Endothelial cell (in vitro differentiated cells): ENCODE data around the gene BLID. TPM values are rescaled to one million over a fixed set of nuclear protein-coding genes. Genes with fewer than 3 reads are reported as not detected.

ENCODE experiments used
- DNase-seq: peaks from one replicate; pipeline ENCODE4 v3.0.0; 2021; ENCODE audit warnings: low spot score
- H3K27ac Mint-ChIP-seq: one replicate; pipeline ENCODE4 v1.8.0; 2021; ENCODE audit warnings: mixed read lengths, inconsistent platforms; ENCODE audit not compliant: unreplicated experiment
- H3K27me3 Mint-ChIP-seq: one replicate; pipeline ENCODE4 v1.8.0; 2021; ENCODE audit warnings: mild to moderate bottlenecking, moderate library complexity, mixed read lengths, inconsistent platforms; ENCODE audit not compliant: unreplicated experiment
- H3K36me3 Mint-ChIP-seq: one replicate; pipeline ENCODE4 v1.8.0; 2021; ENCODE audit warnings: mild to moderate bottlenecking, low read depth, mixed read lengths, inconsistent platforms; ENCODE audit not compliant: unreplicated experiment
- H3K4me1 Mint-ChIP-seq: one replicate; pipeline ENCODE4 v1.8.0; 2021; ENCODE audit warnings: mild to moderate bottlenecking, mixed read lengths, inconsistent platforms; ENCODE audit not compliant: unreplicated experiment
- H3K4me3 Mint-ChIP-seq: one replicate; pipeline ENCODE4 v1.8.0; 2021; ENCODE audit warnings: mild to moderate bottlenecking, mixed read lengths, inconsistent platforms; ENCODE audit not compliant: unreplicated experiment
- H3K9me3 Mint-ChIP-seq: one replicate; pipeline ENCODE4 v1.8.0; 2021; ENCODE audit warnings: mixed read lengths, inconsistent platforms; ENCODE audit not compliant: unreplicated experiment
- CTCF ChIP-seq: fragments of 200-600 bp; sonication (generic); IDR thresholded peaks from one replicate; pipeline ENCODE4 v1.5.0; 2021; ENCODE audit warnings: antibody characterized with exemption; ENCODE audit not compliant: unreplicated experiment
- total RNA-seq: library from RNA; stranded (reverse); fragmentation: NEBNext Ultra II Directional; extraction: Animal tissue kit (Norgen Biotek cat#: 25700); gene quantifications from one replicate; pipeline ENCODE4 v1.2.1, GENCODE V29; 2021; ENCODE audit not compliant: unreplicated experiment

Gene BLID
- total RNA-seq, 1 donor from 2014 or later, result not detected

GRCh38 chr11:122102426-122102825 lies 13.6 kb downstream of the BLID start:
- Mint-ChIP-seq H3K27me3 (no peaks in the 10 kb centered on the region), H3K4me3 (no peak overlapping the region), H3K9me3 (no peaks in the 10 kb centered on the region), H3K36me3 (no peaks in the 10 kb centered on the region), H3K27ac (no peak overlapping the region), H3K4me1 (peaks cover 15% of the 10 kb centered on the region)
- no peak for DNase-seq
- no peak for TF ChIP-seq CTCF

- Mint-ChIP-seq H3K27ac (no peak overlapping the region), H3K4me3 (no peak overlapping the region), H3K4me1 (peaks cover 18% of the 10 kb centered on the region), H3K9me3 (no peaks in the 10 kb centered on the region), H3K27me3 (no peaks in the 10 kb centered on the region), H3K36me3 (no peaks in the 10 kb centered on the region)
- peak; percentile 61 for DNase-seq
- peak; percentile 18 for TF ChIP-seq CTCF
These were observed 14.3 kb downstream of the BLID start for GRCh38 chr11:122101625-122102291.

GRCh38 chr11:122100756-122101080 lies 15.3 kb downstream of the BLID start:
- DNase-seq, result peak; percentile 11
- Mint-ChIP-seq H3K27ac (peak overlapping the region; percentile 66), H3K4me3 (no peak overlapping the region), H3K27me3 (peaks cover 1% of the 10 kb centered on the region), H3K36me3 (no peaks in the 10 kb centered on the region), H3K9me3 (no peaks in the 10 kb centered on the region), H3K4me1 (peaks cover 21% of the 10 kb centered on the region)
- TF ChIP-seq CTCF, result no peak

GRCh38 chr11:122100037-122100755 lies 15.8 kb downstream of the BLID start:
- Mint-ChIP-seq H3K27me3 (peaks cover 1% of the 10 kb centered on the region), H3K9me3 (no peaks in the 10 kb centered on the region), H3K36me3 (no peaks in the 10 kb centered on the region), H3K4me3 (no peak overlapping the region), H3K4me1 (peaks cover 21% of the 10 kb centered on the region), H3K27ac (peak overlapping the region; percentile 66)
- DNase-seq, result peak; percentile 47
- no peak for TF ChIP-seq CTCF

GRCh38 chr11:122099374-122100036 lies 16.5 kb downstream of the BLID start:
- H3K36me3 Mint-ChIP-seq, result no peaks in the 10 kb centered on the region
- peak overlapping the region; percentile 13 for H3K27ac Mint-ChIP-seq

More at GRCh38 chr11:122099374-122100036, 16.5 kb downstream of the BLID start:
- Mint-ChIP-seq H3K27me3 (peaks cover 1% of the 10 kb centered on the region), H3K9me3 (no peaks in the 10 kb centered on the region), H3K4me3 (no peak overlapping the region), H3K4me1 (peaks cover 21% of the 10 kb centered on the region)
- no peak for DNase-seq
- no peak for TF ChIP-seq CTCF
